Left colon (tissue), 2 donors: ENCODE data around the gene ZFR. TPM values are rescaled to one million over a fixed set of nuclear protein-coding genes. Genes with fewer than 3 reads are reported as not detected.
A peak's percentile ranks its signal among the peaks of the same experiment; 100 is the strongest.
"Not testable (repeated sequence)": the region's sequence is repeated elsewhere in the genome, so short reads cannot be mapped to it uniquely, and the experiment has no call there.

Experiments used
- ATAC-seq: fragments of 200-7000 bp; cut with Tn5 transposase; one replicate; pipeline ENCODE4 v1.9.1; 2020; ENCODE audit warnings: mild to moderate bottlenecking, moderate library complexity
- DNase-seq, 2 donors: peaks; one replicate each; pipeline ENCODE4 v3.0.0-alpha.2; 2020
- intact Hi-C, 2 donors: fragments of 100-400 bp; cut with DNase I in 1 of 2; cut with micrococcal nuclease in 1 of 2; formaldehyde crosslinking; loops; one replicate each; pipeline versions ENCODE4 v1.11.2 to v1.14.0; 2022; cut with DNase I, micrococcal nuclease
- total RNA-seq, 2 donors: library from RNA; stranded (reverse); fragmentation: NEBNext Ultra II Directional; extraction: Animal tissue kit (Norgen Biotek cat#: 25700); gene quantifications; one replicate each; pipeline ENCODE4 v1.2.1, GENCODE V29; 2021
- donor health status: DM: no; HTN: no; CAD: no.
- donor health status: DM: yes; HTN: yes; CAD: no.

Gene ZFR
- total RNA-seq, 2 donors from 2014 or later, result 45.7 to 48.6 TPM

GRCh38 chr5:32332966-32333365 lies 111.6 kb downstream of the ZFR start:
- peak in 1 of 2 donors; percentile 30 for DNase-seq
- peak; percentile 28 for ATAC-seq
- intact Hi-C loops, result no loop called here

GRCh38 chr5:32332361-32332760 lies 112.2 kb downstream of the ZFR start:
- ATAC-seq (no peak), DNase-seq (no peak)
- intact Hi-C loops, result no loop called here

GRCh38 chr5:32331935-32332274 lies 112.6 kb downstream of the ZFR start:
- intact Hi-C loops, result no loop called here
- ATAC-seq, result peak; percentile 34
- DNase-seq, result no peak

- intact Hi-C loops, result no loop called here
- DNase-seq (peak; percentile 72 to 75), ATAC-seq (peak; percentile 72)
Observed at GRCh38 chr5:32331217-32331934, 113.2 kb downstream of the ZFR start.

GRCh38 chr5:32330126-32330971 lies 114.2 kb downstream of the ZFR start:
- intact Hi-C loops, result no loop called here
- no peak for DNase-seq

GRCh38 chr5:32329395-32329834 lies 115.1 kb downstream of the ZFR start:
- DNase-seq, result peak; percentile 56 to 71
- intact Hi-C loops, result loop anchor here (5.0 to 10.0 kb wide), 2 partner anchors 95 to 97 kb away; no protein-coding TSS in a partner anchor
- peak; percentile 66 for ATAC-seq

More at GRCh38 chr5:32330126-32330971, 114.2 kb downstream of the ZFR start:
- peak; percentile 27 for ATAC-seq

- DNase-seq (no peak), ATAC-seq (no peak)
- intact Hi-C loops, result loop anchor here (5.0 to 10.0 kb wide), 2 partner anchors 91 to 94 kb away; no protein-coding TSS in a partner anchor
Observed at GRCh38 chr5:32326216-32326772, 118.2 kb downstream of the ZFR start.

- DNase-seq (no peak), ATAC-seq (no peak)
- intact Hi-C loops, result loop anchor here (5.0 to 10.0 kb wide), 2 partner anchors 91 to 93 kb away; no protein-coding TSS in a partner anchor
Observed at GRCh38 chr5:32325616-32326015, 118.9 kb downstream of the ZFR start.

GRCh38 chr5:32325062-32325461 lies 119.5 kb downstream of the ZFR start:
- intact Hi-C loops, result loop anchor here (5.0 to 10.0 kb wide), 2 partner anchors 90 to 93 kb away; no protein-coding TSS in a partner anchor
- DNase-seq, result no peak

GRCh38 chr5:32323741-32324140 lies 120.8 kb downstream of the ZFR start:
- DNase-seq, result no peak
- ATAC-seq, result no peak
- intact Hi-C loops, result loop anchor here in 1 of 2 donors (10.0 kb wide), 1 partner anchor 89 kb away; no protein-coding TSS in a partner anchor

More at GRCh38 chr5:32325062-32325461, 119.5 kb downstream of the ZFR start:
- ATAC-seq, result no peak

GRCh38 chr5:32322882-32323281 lies 121.7 kb downstream of the ZFR start:
- DNase-seq, result no peak
- ATAC-seq, result no peak
- intact Hi-C loops, result loop anchor here in 1 of 2 donors (10.0 kb wide), 1 partner anchor 88 kb away; no protein-coding TSS in a partner anchor

- intact Hi-C loops, result loop anchor here in 1 of 2 donors (10.0 kb wide), 1 partner anchor 87 kb away; no protein-coding TSS in a partner anchor
- ATAC-seq, DNase-seq: not testable (repeated sequence)
Observed at GRCh38 chr5:32321787-32322186, 122.8 kb downstream of the ZFR start.

GRCh38 chr5:32320576-32320975 lies 124.0 kb downstream of the ZFR start:
- DNase-seq, result no peak
- ATAC-seq, result no peak
- intact Hi-C loops, result loop anchor here in 1 of 2 donors (10.0 kb wide), 1 partner anchor 86 kb away; no protein-coding TSS in a partner anchor

- DNase-seq, result no peak
Observed at GRCh38 chr5:32319926-32320543, 124.5 kb downstream of the ZFR start.

GRCh38 chr5:32319392-32319791 lies 125.1 kb downstream of the ZFR start:
- intact Hi-C loops, result no loop called here
- no peak for ATAC-seq
- DNase-seq, result no peak

More at GRCh38 chr5:32319926-32320543, 124.5 kb downstream of the ZFR start:
- no peak for ATAC-seq
- intact Hi-C loops, result loop anchor here in 1 of 2 donors (10.0 kb wide), 1 partner anchor 85 kb away; no protein-coding TSS in a partner anchor

GRCh38 chr5:32317041-32317440 lies 127.5 kb downstream of the ZFR start:
- ATAC-seq (no peak), DNase-seq (no peak)
- intact Hi-C loops, result no loop called here

GRCh38 chr5:32315221-32316014 lies 129.1 kb downstream of the ZFR start:
- intact Hi-C loops, result no loop called here
- no peak for ATAC-seq
- DNase-seq, result no peak

- ATAC-seq (no peak), DNase-seq (no peak)
- intact Hi-C loops, result no loop called here
Observed at GRCh38 chr5:32314658-32315057, 129.9 kb downstream of the ZFR start.
